ENCODE results near the gene SEMA3C.

SEMA3C gene

DNA sequence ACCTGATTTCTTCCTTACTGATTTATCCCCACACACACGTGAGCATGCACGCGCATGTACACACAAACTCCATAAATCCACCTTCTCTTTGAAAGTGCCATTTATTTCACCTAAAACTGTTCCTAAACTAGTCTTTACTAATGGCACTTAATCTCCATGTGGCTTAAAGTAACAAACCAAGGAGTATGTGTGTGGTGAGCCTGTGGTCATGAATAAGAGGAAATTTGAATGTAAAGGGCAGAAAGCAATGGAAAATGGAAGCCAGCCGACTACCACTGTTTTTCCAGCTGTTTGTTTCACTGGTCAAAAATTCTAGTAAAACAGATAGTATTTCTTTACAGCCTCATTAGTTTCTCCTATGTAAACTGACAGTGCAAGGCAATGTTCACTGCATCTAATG lies 23.8 kb downstream of the SEMA3C start:
- FAIRE-seq, result no peak
- DNase-seq (ENCODE audit: insufficient read length, low spot score), result no peak
- no peak for TF ChIP-seq PAX5 (IDR thresholded peaks at IDR 0.05; ENCODE audit: insufficient read depth, low read length, severe bottlenecking)
- TF ChIP-seq SPI1 (IDR thresholded peaks at IDR 0.05; ENCODE audit: low read depth, low read length), result no peak
- TF ChIP-seq POU2F2 (IDR thresholded peaks at IDR 0.05; ENCODE audit: low read depth, low read length), result no peak

DNA sequence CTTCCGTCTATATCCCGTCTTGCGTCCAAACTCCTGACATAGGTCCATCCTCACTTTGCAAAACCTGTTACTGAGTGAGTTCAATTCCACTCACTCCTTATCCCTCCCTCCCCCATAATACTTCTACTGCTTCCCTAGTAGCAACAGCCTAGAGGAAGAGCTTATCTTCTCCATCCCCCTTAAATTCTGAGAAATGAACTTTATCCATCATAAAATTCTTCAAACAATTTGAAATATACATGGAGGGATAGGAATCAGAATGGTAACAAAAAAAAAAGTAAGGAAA lies 27.6 kb downstream of the SEMA3C start:
- DNase-seq (ENCODE audit: insufficient read length, low spot score) (no peak), FAIRE-seq (no peak)
- TF ChIP-seq POU2F2 (IDR thresholded peaks at IDR 0.05; ENCODE audit: low read depth, low read length) (no peak), POLR2AphosphoS5 (IDR thresholded peaks at IDR 0.05; ENCODE audit: low read depth, low read length) (no peak), TAF1 (IDR thresholded peaks at IDR 0.05; ENCODE audit: low read depth, low read length) (no peak), POLR2A (IDR thresholded peaks at IDR 0.05; ENCODE audit: low read depth, low read length) (no peak)

DNA sequence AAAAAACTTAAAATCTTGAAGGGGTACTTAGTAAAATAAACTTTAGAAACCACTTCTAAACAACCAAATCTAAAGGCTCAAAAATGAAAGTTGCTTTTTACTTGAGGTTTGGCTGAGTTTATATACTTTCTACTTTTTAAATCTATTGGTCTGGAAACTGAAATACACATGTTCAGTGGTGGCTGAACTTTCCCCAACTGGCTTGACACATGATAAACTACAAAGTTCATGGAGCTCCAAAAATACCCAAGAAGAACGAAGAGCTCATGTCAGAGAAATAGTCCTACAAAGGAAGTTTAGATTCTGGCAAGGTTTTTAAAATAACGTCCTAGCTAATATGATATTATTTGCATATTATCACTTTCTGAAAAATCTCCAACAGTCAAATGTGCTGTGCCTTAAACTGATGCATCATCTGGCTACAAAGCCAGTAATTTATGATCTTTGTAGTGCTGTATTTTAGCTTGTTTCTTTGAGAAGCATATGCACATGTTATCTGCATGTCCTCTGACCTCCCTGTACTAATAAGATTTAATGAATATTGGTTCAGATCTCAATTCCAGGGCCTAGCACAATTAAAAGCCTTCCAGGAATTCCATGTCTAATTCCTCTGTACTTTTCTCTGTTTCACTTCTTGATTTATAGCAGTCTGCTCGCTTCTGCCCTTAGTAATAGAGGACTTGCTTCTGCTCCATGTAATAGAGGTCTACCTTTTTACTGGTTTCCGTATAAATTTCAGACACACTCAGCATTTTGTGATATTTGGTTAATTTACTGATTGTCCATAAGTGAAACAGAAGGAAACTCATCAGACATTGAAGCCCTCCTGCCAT lies 28.2 kb downstream of the SEMA3C start:
- FAIRE-seq, result no peak
- DNase-seq (ENCODE audit: insufficient read length, low spot score), result no peak
- TF ChIP-seq SPI1 (IDR thresholded peaks at IDR 0.05; ENCODE audit: low read depth, low read length) (no peak), POLR2AphosphoS5 (IDR thresholded peaks at IDR 0.05; ENCODE audit: low read depth, low read length) (no peak), POLR2A (IDR thresholded peaks at IDR 0.05; ENCODE audit: low read depth, low read length) (no peak), PAX5 (IDR thresholded peaks at IDR 0.05; ENCODE audit: insufficient read depth, low read length, severe bottlenecking) (no peak), TAF1 (IDR thresholded peaks at IDR 0.05; ENCODE audit: low read depth, low read length) (no peak), POU2F2 (IDR thresholded peaks at IDR 0.05; ENCODE audit: low read depth, low read length) (no peak)

DNA sequence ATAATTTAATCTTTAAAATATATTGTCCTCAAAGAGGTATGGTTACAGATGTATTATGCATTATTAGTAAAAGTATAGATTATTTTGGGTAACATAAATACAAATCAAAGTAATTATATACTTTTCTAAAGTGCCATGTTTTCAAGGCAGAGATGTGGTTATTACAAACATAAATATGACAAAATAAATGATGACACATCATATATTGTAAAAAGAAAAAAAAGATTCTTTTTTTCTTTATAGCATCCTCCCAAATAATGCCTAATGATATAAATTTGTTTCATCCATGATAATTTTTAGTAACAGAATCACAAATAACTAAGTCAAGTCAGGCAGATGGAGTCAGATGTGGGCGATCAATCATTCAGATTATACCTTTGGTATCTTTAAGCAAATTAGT lies 29.3 kb downstream of the SEMA3C start:
- no peak for FAIRE-seq
- no peak for DNase-seq (ENCODE audit: insufficient read length, low spot score)
- TF ChIP-seq POU2F2 (IDR thresholded peaks at IDR 0.05; ENCODE audit: low read depth, low read length), result no peak
- TF ChIP-seq PAX5 (IDR thresholded peaks at IDR 0.05; ENCODE audit: insufficient read depth, low read length, severe bottlenecking), result no peak
- TF ChIP-seq SPI1 (IDR thresholded peaks at IDR 0.05; ENCODE audit: low read depth, low read length), result no peak
- no peak for TF ChIP-seq POLR2A (IDR thresholded peaks at IDR 0.05; ENCODE audit: low read depth, low read length)
- TF ChIP-seq TAF1 (IDR thresholded peaks at IDR 0.05; ENCODE audit: low read depth, low read length), result no peak
- TF ChIP-seq POLR2AphosphoS5 (IDR thresholded peaks at IDR 0.05; ENCODE audit: low read depth, low read length), result no peak

DNA sequence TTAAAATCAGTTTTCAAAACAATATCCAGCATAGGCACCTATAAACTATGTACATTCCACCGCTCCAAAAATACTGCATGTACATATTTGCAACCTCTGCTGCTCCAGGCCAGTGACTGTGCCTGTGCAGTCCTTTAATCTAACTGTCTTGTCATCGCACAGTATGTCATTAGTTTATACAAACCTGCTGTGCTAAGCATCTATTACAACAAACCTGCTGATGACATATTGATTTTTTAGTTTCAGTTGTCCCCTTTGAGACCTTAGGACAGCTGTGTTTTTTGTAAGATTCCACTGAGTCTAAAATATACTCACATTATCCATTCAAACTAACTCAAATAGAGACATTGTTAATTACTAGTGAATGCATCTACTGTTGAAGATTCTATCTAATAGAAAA lies 33.1 kb downstream of the SEMA3C start:
- TF ChIP-seq POLR2AphosphoS5 (IDR thresholded peaks at IDR 0.05; ENCODE audit: low read depth, low read length) (no peak), SPI1 (IDR thresholded peaks at IDR 0.05; ENCODE audit: low read depth, low read length) (no peak), PAX5 (IDR thresholded peaks at IDR 0.05; ENCODE audit: insufficient read depth, low read length, severe bottlenecking) (no peak), TAF1 (IDR thresholded peaks at IDR 0.05; ENCODE audit: low read depth, low read length) (no peak), POLR2A (IDR thresholded peaks at IDR 0.05; ENCODE audit: low read depth, low read length) (no peak), POU2F2 (IDR thresholded peaks at IDR 0.05; ENCODE audit: low read depth, low read length) (no peak)
- FAIRE-seq, result no peak
- DNase-seq (ENCODE audit: insufficient read length, low spot score), result no peak

DNA sequence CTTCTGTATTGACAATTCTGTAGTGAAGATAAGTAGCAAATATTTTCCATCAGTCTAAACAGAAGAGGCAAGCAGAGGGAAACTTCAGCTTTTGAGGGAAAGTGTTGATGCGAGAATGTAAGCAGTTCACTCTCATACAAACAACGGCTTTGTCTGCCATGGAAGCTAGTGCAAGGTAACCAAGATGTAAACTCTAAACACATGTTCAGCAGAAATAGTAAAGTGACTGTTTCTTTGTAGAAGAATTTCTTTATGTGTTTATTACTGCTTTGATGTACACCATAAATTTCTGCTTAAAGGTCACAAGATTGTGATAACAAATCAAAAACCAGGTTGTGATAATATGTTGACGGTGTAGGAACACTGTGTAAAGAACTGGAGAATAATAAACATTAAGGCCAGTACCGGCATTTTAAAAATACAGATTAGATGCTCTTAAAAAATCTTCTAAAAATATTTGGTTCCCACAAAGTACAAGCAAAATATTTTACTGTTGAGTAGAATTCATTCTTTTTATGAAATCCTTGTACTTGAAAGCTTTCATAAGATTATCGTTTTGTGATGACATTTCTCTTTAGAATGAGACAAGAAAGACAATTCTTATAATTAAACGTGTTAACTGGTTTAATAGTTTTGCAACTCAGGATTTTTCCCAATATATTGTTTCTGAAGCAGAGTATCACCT lies 34.2 kb downstream of the SEMA3C start:
- DNase-seq (ENCODE audit: insufficient read length, low spot score) (no peak), FAIRE-seq (no peak)
- TF ChIP-seq POLR2AphosphoS5 (IDR thresholded peaks at IDR 0.05; ENCODE audit: low read depth, low read length) (no peak), TAF1 (IDR thresholded peaks at IDR 0.05; ENCODE audit: low read depth, low read length) (no peak), POLR2A (IDR thresholded peaks at IDR 0.05; ENCODE audit: low read depth, low read length) (no peak), PAX5 (IDR thresholded peaks at IDR 0.05; ENCODE audit: insufficient read depth, low read length, severe bottlenecking) (no peak), POU2F2 (IDR thresholded peaks at IDR 0.05; ENCODE audit: low read depth, low read length) (no peak), SPI1 (IDR thresholded peaks at IDR 0.05; ENCODE audit: low read depth, low read length) (no peak)

DNA sequence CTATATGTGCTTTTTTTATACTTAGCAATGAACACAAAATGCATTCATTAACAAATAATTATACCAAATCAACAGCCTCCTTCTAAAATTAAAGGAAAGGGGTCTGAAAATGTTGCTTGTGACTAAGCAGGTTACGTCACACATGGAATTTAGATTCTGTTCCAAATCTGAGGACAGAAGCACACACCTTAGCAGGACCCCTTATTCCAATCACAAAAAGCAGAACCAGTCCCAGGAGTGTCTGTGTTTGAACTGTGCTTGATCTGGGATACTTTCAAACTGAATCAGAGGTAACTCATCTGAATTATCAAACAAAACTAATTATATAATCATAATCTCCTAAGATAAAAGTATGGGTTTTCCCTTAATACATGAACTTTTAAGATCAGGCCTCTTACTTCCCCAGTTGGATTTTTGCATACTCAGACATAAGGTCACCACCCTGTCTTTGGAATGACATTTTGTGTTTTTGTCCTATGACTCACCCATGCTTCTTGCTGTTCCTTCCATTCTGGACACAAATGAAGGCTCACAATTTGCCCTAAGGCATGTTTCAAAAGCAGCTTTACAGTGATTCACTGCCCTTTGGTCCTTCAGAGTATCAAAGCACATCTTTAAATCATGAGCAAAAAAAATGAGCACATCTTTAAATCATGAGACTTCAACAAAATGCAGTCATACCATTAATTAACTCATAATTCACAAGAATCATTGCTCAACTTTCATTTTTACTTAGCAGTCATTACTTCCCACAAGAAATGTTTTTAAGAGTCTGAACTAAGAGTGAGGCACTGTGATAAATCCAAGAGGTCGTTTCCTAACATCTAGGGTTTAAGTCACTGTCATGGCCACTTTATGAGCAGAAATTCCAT lies 35.5 kb downstream of the SEMA3C start:
- FAIRE-seq, result no peak
- TF ChIP-seq POLR2AphosphoS5 (IDR thresholded peaks at IDR 0.05; ENCODE audit: low read depth, low read length) (no peak), PAX5 (IDR thresholded peaks at IDR 0.05; ENCODE audit: insufficient read depth, low read length, severe bottlenecking) (no peak), POU2F2 (IDR thresholded peaks at IDR 0.05; ENCODE audit: low read depth, low read length) (no peak), SPI1 (IDR thresholded peaks at IDR 0.05; ENCODE audit: low read depth, low read length) (no peak), POLR2A (IDR thresholded peaks at IDR 0.05; ENCODE audit: low read depth, low read length) (no peak), TAF1 (IDR thresholded peaks at IDR 0.05; ENCODE audit: low read depth, low read length) (no peak)
- DNase-seq (ENCODE audit: insufficient read length, low spot score), result no peak

DNA sequence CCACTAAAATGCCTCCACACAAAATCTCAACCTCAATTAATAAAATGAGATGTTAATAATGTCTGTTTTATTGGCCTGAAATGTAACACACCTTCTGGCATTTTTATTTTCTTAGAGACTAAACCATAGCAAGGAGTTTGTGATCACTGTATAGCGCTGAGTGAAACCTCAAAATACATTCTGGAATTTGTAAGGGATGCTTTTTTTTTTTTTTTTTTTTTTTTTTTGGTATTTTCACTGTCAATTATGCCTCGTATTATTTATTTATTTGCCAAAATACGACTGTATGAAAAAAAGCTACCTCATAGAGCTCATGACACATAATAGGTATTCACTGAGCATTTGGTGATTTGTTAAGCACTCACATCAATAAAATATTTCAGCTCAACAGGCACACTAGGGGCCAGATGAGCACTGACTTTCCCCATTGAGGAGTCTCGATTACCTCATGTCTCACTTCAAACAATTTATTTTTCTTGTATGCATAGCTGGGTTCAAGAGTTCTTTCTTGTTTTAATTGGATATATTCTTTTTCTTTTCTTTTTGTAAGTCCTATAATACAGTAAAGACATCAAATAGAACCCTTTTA lies 36.5 kb downstream of the SEMA3C start:
- TF ChIP-seq SPI1 (IDR thresholded peaks at IDR 0.05; ENCODE audit: low read depth, low read length) (no peak), TAF1 (IDR thresholded peaks at IDR 0.05; ENCODE audit: low read depth, low read length) (no peak), POLR2AphosphoS5 (IDR thresholded peaks at IDR 0.05; ENCODE audit: low read depth, low read length) (no peak), POU2F2 (IDR thresholded peaks at IDR 0.05; ENCODE audit: low read depth, low read length) (no peak), POLR2A (IDR thresholded peaks at IDR 0.05; ENCODE audit: low read depth, low read length) (no peak), PAX5 (IDR thresholded peaks at IDR 0.05; ENCODE audit: insufficient read depth, low read length, severe bottlenecking) (no peak)
- no peak for DNase-seq (ENCODE audit: insufficient read length, low spot score)
- no peak for FAIRE-seq
